Thoracic aorta (tissue), 2 donors: ENCODE data around the gene ERCC8. TPM values are rescaled to one million over a fixed set of nuclear protein-coding genes. Genes with fewer than 3 reads are reported as not detected.

Experiments used
- ATAC-seq: fragments of 150-250 bp; one replicate; pipeline ENCODE4 v1.8.0; 2017; ENCODE audit warnings: low read depth; ENCODE audit not compliant: insufficient number of reproducible peaks, low FRiP score
- DNase-seq: peaks from one replicate; pipeline ENCODE4 v3.0.0-alpha.2; 2020; ENCODE audit warnings: low spot score
- H3K27ac ChIP-seq, 2 donors: fragments of 200-600 bp; sonication (generic); 1 replicate in 1 of 2; 2 replicates in 1 of 2; pipeline ENCODE4 v1.5.1; 2016; ENCODE audit warnings: mild to moderate bottlenecking in 2 of 2, moderate library complexity in 2 of 2
- H3K27me3 ChIP-seq: fragments of 200-600 bp; sonication (generic); replicated peaks from 2 replicates; pipeline ENCODE4 v1.6.0; 2016; ENCODE audit warnings: mild to moderate bottlenecking; ENCODE audit not compliant: insufficient read depth
- H3K36me3 ChIP-seq: fragments of 200-600 bp; sonication (generic); one replicate; pipeline ENCODE4 v1.5.1; 2016
- H3K4me1 ChIP-seq, 2 donors: fragments of 200-600 bp; sonication (generic); 1 replicate in 1 of 2; 2 replicates in 1 of 2; pipeline versions ENCODE4 v1.5.1 to v1.6.0; 2016; ENCODE audit warnings: low read depth in 2 of 2, mild to moderate bottlenecking in 1 of 2; ENCODE audit not compliant: control insufficient read depth in 1 of 2
- H3K4me3 ChIP-seq: fragments of 200-600 bp; sonication (generic); 2 replicates; pipeline ENCODE4 v1.5.1; 2016; ENCODE audit warnings: mild to moderate bottlenecking
- H3K9me3 ChIP-seq: fragments of 200-600 bp; sonication (generic); 2 replicates; pipeline ENCODE4 v1.5.1; 2016
- total RNA-seq, 2 donors: library from RNA; depleted of rRNA; stranded (reverse); fragments of >200 nt; gene quantifications; one replicate each; pipeline versions ENCODE4 v1.1.0 to v1.2.3, GENCODE V29; 2016
- TF ChIP-seq, protein P1 (sequence below): fragments of 200-600 bp; sonication (generic); IDR thresholded peaks from one replicate; pipeline ENCODE4 v1.5.1; 2019; ENCODE audit warnings: antibody characterized with exemption

The ERCC8 gene
- total RNA-seq, 2 donors from 2014 or later: 11.0 to 13.0 TPM

GRCh38 chr5:60972231-60972630 lies 27.4 kb upstream of the ERCC8 start:
- ATAC-seq (no peak), DNase-seq (no peak)
- Histone ChIP-seq H3K36me3 (no peaks in the 10 kb centered on the region), H3K9me3 (peaks cover 10% of the 10 kb centered on the region), H3K27me3 (no peaks in the 10 kb centered on the region), H3K27ac (no peak overlapping the region), H3K4me1 (no peaks in the 10 kb centered on the region), H3K4me3 (no peak overlapping the region)
- TF ChIP-seq, protein P1, sequence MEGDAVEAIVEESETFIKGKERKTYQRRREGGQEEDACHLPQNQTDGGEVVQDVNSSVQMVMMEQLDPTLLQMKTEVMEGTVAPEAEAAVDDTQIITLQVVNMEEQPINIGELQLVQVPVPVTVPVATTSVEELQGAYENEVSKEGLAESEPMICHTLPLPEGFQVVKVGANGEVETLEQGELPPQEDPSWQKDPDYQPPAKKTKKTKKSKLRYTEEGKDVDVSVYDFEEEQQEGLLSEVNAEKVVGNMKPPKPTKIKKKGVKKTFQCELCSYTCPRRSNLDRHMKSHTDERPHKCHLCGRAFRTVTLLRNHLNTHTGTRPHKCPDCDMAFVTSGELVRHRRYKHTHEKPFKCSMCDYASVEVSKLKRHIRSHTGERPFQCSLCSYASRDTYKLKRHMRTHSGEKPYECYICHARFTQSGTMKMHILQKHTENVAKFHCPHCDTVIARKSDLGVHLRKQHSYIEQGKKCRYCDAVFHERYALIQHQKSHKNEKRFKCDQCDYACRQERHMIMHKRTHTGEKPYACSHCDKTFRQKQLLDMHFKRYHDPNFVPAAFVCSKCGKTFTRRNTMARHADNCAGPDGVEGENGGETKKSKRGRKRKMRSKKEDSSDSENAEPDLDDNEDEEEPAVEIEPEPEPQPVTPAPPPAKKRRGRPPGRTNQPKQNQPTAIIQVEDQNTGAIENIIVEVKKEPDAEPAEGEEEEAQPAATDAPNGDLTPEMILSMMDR: no peak

- Histone ChIP-seq H3K9me3 (peaks cover 5% of the 10 kb centered on the region), H3K4me1 (peaks cover 0 to 4% of the 10 kb centered on the region in 2 donors), H3K4me3 (no peak overlapping the region), H3K27me3 (no peaks in the 10 kb centered on the region), H3K36me3 (no peaks in the 10 kb centered on the region), H3K27ac (no peak overlapping the region)
- DNase-seq: no peak
- ATAC-seq: no peak
- TF ChIP-seq, protein P1: no peak
These were observed 16.8 kb upstream of the ERCC8 start for GRCh38 chr5:60961685-60962084.

DNA sequence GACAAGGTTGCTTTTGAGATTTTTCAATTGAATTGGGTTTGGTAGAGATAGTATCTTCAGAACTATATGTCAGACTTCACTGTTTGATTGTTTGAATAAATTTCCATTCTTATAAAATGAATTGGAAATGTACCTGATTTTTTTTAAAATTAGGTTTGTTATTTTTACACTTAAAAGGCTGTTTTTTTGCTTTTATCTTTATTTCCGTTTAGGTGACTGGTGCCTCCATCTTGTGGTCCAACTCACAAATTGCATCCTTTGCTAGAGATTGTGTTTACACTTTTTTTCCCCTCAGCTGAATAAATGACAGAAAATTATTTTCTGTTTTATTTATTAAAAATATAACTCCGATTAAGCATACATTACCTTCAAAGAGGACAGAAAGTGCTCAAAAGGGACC lies 15.7 kb upstream of the ERCC8 start:
- no peak for DNase-seq
- H3K36me3 ChIP-seq: no peaks in the 10 kb centered on the region
- no peaks in the 10 kb centered on the region for H3K9me3 ChIP-seq
- H3K4me1 ChIP-seq: peaks cover 0 to 4% of the 10 kb centered on the region in 2 donors
- TF ChIP-seq, protein P1: peak; percentile 36
- no peaks in the 10 kb centered on the region for H3K27me3 ChIP-seq
- ATAC-seq: no peak
- no peak overlapping the region for H3K27ac ChIP-seq
- H3K4me3 ChIP-seq: no peak overlapping the region

- Histone ChIP-seq H3K4me3 (no peak overlapping the region), H3K27ac (no peak overlapping the region), H3K27me3 (no peaks in the 10 kb centered on the region), H3K4me1 (peaks cover 0 to 4% of the 10 kb centered on the region in 2 donors), H3K9me3 (peaks cover 4% of the 10 kb centered on the region), H3K36me3 (no peaks in the 10 kb centered on the region)
- ATAC-seq (no peak), DNase-seq (no peak)
- TF ChIP-seq, protein P1: no peak
These were observed 14.3 kb upstream of the ERCC8 start for GRCh38 chr5:60959156-60959555.

- no peak for DNase-seq
- ATAC-seq: no peak
- no peaks in the 10 kb centered on the region for H3K27me3 ChIP-seq
- H3K4me1 ChIP-seq: peaks cover 0 to 4% of the 10 kb centered on the region in 2 donors
- H3K36me3 ChIP-seq: no peaks in the 10 kb centered on the region
- peaks cover 4% of the 10 kb centered on the region for H3K9me3 ChIP-seq
- H3K4me3 ChIP-seq: no peak overlapping the region
- TF ChIP-seq, protein P1: no peak
- H3K27ac ChIP-seq: no peak overlapping the region
These were observed 13.8 kb upstream of the ERCC8 start for GRCh38 chr5:60958712-60959111.
